Sigmoid colon (tissue), 7 donors: ENCODE measurements around the gene KAZN. TPM values are rescaled to one million over a fixed set of nuclear protein-coding genes. Genes with fewer than 3 reads are reported as not detected.

Experiments
- DNase-seq: peaks from one replicate; pipeline ENCODE4 v3.0.0-alpha.2; 2019
- H3K27ac ChIP-seq, 4 donors: fragments of 200-600 bp; sonication (generic); one replicate each; pipeline ENCODE4 v1.5.1; 2016 to 2019; ENCODE audit warnings: mild to moderate bottlenecking in 1 of 4
- H3K27me3 ChIP-seq, 3 donors: fragments of 200-600 bp; sonication (generic); one replicate each; pipeline ENCODE4 v1.5.1; 2019; ENCODE audit warnings: mild to moderate bottlenecking in 1 of 3
- H3K36me3 ChIP-seq, 4 donors: fragments of 200-600 bp; sonication (generic); one replicate each; pipeline ENCODE4 v1.5.1; 2016 to 2019
- H3K4me1 ChIP-seq, 4 donors: fragments of 200-600 bp; sonication (generic); one replicate each; pipeline ENCODE4 v1.5.1; 2017 to 2019
- H3K4me3 ChIP-seq, 4 donors: fragments of 200-600 bp; sonication (generic); one replicate each; pipeline ENCODE4 v1.5.1; 2017 to 2019; ENCODE audit warnings: mild to moderate bottlenecking in 2 of 4, moderate library complexity in 1 of 4
- H3K9me3 ChIP-seq, 4 donors: fragments of 200-600 bp in 3 of 4; sonication (generic) in 3 of 4; one replicate each; pipeline versions ENCODE4 v1.5.1 to v1.6.1; 2013 to 2019
- CTCF ChIP-seq, 4 experiments: fragments of 450-650 bp in 3 of 4; fragments of 200-600 bp in 1 of 4; IDR thresholded peaks; one replicate each; pipeline ENCODE4 v1.5.1; 2016 to 2019; ENCODE audit warnings: antibody characterized with exemption in 4 of 4, mild to moderate bottlenecking in 3 of 4, moderate library complexity in 2 of 4
- EP300 ChIP-seq, 4 donors: sonication (generic); formaldehyde crosslinking; IDR thresholded peaks; one replicate each; pipeline ENCODE4 v1.6.1; 2017; ENCODE audit warnings: antibody characterized with exemption in 4 of 4
- POLR2A ChIP-seq, 2 donors: fragments of 450-650 bp; IDR thresholded peaks; one replicate each; pipeline ENCODE4 v1.6.1; 2016; ENCODE audit warnings: antibody characterized with exemption in 2 of 2, mild to moderate bottlenecking in 2 of 2, moderate library complexity in 2 of 2
- POLR2AphosphoS5 ChIP-seq, 4 donors: sonication (generic); formaldehyde crosslinking; IDR thresholded peaks; one replicate each; pipeline ENCODE4 v1.6.1; 2017; ENCODE audit warnings: antibody characterized with exemption in 4 of 4
- WGBS, 2 donors: extraction: QIAGEN DNeasy Blood & Tissue Kit; methylation state at CpG; one replicate each; pipeline ENCODE4 v1.1.7; 2013; 5-methylcytosine and 5-hydroxymethylcytosine counted together
- intact Hi-C: fragments of 100-400 bp; cut with DNase I; formaldehyde crosslinking; loops from one replicate; pipeline ENCODE4 v1.15.1; 2023
- polyA plus RNA-seq, 3 donors: library from polyadenylated mRNA; stranded (reverse); fragments of 200-250 nt; gene quantifications; one replicate each; pipeline ENCODE4 v1.2.3, GENCODE V29; 2013
- total RNA-seq, 4 donors: library from RNA; depleted of rRNA; stranded (reverse); fragments of >200 nt; gene quantifications; one replicate each; pipeline ENCODE4 v1.1.0, GENCODE V29; 2016
- donor health status: healthy with polysubstance abuse.
- donor health status: Bipolar disorder and iron deficiency.
- donor health status: healthy.

The KAZN gene
- total and polyA plus RNA-seq, 7 donors: 2.5 to 11.4 (median 5.6) TPM

- WGBS, 2 donors: 81 to 82% methylated on average over 6 of the region's 6 CpGs
- intact Hi-C loops: no loop called here
- H3K27ac ChIP-seq: peak overlapping the region in 1 of 4 donors; percentile 43
- no peak for DNase-seq
- no peaks in the 10 kb centered on the region for H3K36me3 ChIP-seq
- TF ChIP-seq CTCF (IDR thresholded peaks at IDR 0.05): no peak
- TF ChIP-seq POLR2A (IDR thresholded peaks at IDR 0.05): no peak
- no peak for TF ChIP-seq EP300 (IDR thresholded peaks at IDR 0.05)
- TF ChIP-seq POLR2AphosphoS5 (IDR thresholded peaks at IDR 0.05): no peak
- H3K27me3 ChIP-seq: no peaks in the 10 kb centered on the region
- H3K9me3 ChIP-seq: no peaks in the 10 kb centered on the region
- H3K4me1 ChIP-seq: no peaks in the 10 kb centered on the region
- H3K4me3 ChIP-seq: no peak overlapping the region
Observed at GRCh38 chr1:14666373-14666772, 67.9 kb downstream of the KAZN start.

GRCh38 chr1:14666962-14667650, 68.6 kb downstream of the KAZN start:
- peak in 1 of 4 donors; percentile 5 for TF ChIP-seq POLR2AphosphoS5 (IDR thresholded peaks at IDR 0.05)
- no peak for TF ChIP-seq POLR2A (IDR thresholded peaks at IDR 0.05)
- TF ChIP-seq EP300 (IDR thresholded peaks at IDR 0.05): no peak
- Histone ChIP-seq H3K4me1 (no peaks in the 10 kb centered on the region), H3K27me3 (no peaks in the 10 kb centered on the region), H3K4me3 (no peak overlapping the region), H3K27ac (peak overlapping the region in 1 of 4 donors; percentile 43), H3K36me3 (no peaks in the 10 kb centered on the region), H3K9me3 (no peaks in the 10 kb centered on the region)
- intact Hi-C loops: no loop called here
- no peak for DNase-seq
- 83 to 90% methylated on average over 15 of the region's 15 CpGs for WGBS, 2 donors

- intact Hi-C loops: no loop called here
- WGBS, 2 donors: 87 to 91% methylated on average over 4 of the region's 4 CpGs
- TF ChIP-seq POLR2A (IDR thresholded peaks at IDR 0.05) (no peak), POLR2AphosphoS5 (IDR thresholded peaks at IDR 0.05) (no peak), CTCF (IDR thresholded peaks at IDR 0.05) (no peak), EP300 (IDR thresholded peaks at IDR 0.05) (no peak)
- no peaks in the 10 kb centered on the region for H3K9me3 ChIP-seq
- H3K4me1 ChIP-seq: no peaks in the 10 kb centered on the region
- peak overlapping the region in 1 of 4 donors; percentile 3 for H3K27ac ChIP-seq
- DNase-seq: no peak
- H3K4me3 ChIP-seq: no peak overlapping the region
- H3K27me3 ChIP-seq: no peaks in the 10 kb centered on the region
- no peaks in the 10 kb centered on the region for H3K36me3 ChIP-seq
Observed at GRCh38 chr1:14667651-14667984, 69.1 kb downstream of the KAZN start.

GRCh38 chr1:14668538-14668937, 70.1 kb downstream of the KAZN start:
- intact Hi-C loops: no loop called here
- Histone ChIP-seq H3K27me3 (no peaks in the 10 kb centered on the region), H3K9me3 (no peaks in the 10 kb centered on the region), H3K36me3 (no peaks in the 10 kb centered on the region), H3K27ac (no peak overlapping the region), H3K4me3 (no peak overlapping the region), H3K4me1 (no peaks in the 10 kb centered on the region)
- DNase-seq: no peak
- 85 to 90% methylated on average over 8 of the region's 8 CpGs for WGBS, 2 donors
- TF ChIP-seq POLR2A (IDR thresholded peaks at IDR 0.05): no peak
- no peak for TF ChIP-seq CTCF (IDR thresholded peaks at IDR 0.05)
- no peak for TF ChIP-seq EP300 (IDR thresholded peaks at IDR 0.05)
- TF ChIP-seq POLR2AphosphoS5 (IDR thresholded peaks at IDR 0.05): no peak

- WGBS, 2 donors: 67 to 85% methylated on average over 4 of the region's 4 CpGs
Observed at GRCh38 chr1:14672005-14672404, 73.5 kb downstream of the KAZN start.

More at GRCh38 chr1:14672005-14672404, 73.5 kb downstream of the KAZN start:
- Histone ChIP-seq H3K9me3 (peaks cover 0 to 7% (median 3%) of the 10 kb centered on the region in 4 donors), H3K27me3 (no peaks in the 10 kb centered on the region), H3K27ac (no peak overlapping the region), H3K36me3 (no peaks in the 10 kb centered on the region), H3K4me1 (no peaks in the 10 kb centered on the region), H3K4me3 (no peak overlapping the region)
- DNase-seq: no peak
- intact Hi-C loops: no loop called here
- TF ChIP-seq POLR2AphosphoS5 (IDR thresholded peaks at IDR 0.05) (no peak), CTCF (IDR thresholded peaks at IDR 0.05) (no peak), POLR2A (IDR thresholded peaks at IDR 0.05) (no peak), EP300 (IDR thresholded peaks at IDR 0.05) (no peak)
